Measurements from ENCODE around the gene RNF31. TPM values are rescaled to one million over a fixed set of nuclear protein-coding genes. Genes with fewer than 3 reads are reported as not detected.

RNF31 gene
- total RNA-seq, 1 donor from 2014 or later = 25.8 TPM

DNA sequence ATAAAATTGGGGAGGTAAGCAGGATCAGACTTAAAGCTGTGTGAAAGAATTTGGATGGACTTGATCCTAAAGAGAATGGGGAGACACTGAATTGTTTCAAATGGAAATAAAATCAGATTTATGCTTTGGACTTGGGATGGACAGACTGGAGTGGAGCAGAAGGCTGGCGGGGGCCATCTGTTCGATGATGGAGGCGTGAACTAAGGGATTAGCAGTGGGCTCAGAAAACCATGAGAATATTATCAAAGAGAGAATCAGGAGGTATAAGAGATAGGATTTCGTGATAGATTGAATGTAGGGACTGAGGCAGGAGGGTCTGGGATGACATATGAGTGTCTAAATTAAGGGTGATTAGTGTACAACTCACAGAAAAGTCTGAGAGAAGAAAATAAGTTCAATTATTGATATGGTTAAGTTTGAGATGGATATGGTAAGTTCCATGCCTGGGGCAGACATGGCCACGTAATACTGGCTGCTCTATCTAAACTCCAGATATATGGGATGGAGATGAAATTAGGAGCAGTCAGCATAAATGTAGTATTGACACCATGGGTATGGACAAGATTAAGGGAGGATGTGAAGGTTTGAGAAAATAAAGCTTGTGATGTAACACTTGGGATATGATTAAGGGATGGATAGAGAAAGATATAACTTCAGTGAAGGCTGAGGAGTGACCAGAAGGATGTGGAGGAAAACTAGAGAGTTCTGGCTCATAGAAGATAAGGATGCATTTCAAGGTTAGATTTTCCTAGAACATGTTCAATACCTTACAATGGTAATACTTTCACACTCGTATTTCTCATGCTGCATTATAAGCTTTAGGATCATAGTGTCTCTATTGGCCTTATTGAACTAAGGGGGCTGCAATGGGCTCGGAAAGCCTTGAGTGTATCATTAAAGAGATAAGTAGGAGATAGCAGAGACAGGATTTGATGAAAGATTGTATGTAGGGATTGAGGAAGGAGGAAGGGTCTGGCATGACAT, 57.2 kb downstream of the RNF31 start:
- TF ChIP-seq, protein P1, sequence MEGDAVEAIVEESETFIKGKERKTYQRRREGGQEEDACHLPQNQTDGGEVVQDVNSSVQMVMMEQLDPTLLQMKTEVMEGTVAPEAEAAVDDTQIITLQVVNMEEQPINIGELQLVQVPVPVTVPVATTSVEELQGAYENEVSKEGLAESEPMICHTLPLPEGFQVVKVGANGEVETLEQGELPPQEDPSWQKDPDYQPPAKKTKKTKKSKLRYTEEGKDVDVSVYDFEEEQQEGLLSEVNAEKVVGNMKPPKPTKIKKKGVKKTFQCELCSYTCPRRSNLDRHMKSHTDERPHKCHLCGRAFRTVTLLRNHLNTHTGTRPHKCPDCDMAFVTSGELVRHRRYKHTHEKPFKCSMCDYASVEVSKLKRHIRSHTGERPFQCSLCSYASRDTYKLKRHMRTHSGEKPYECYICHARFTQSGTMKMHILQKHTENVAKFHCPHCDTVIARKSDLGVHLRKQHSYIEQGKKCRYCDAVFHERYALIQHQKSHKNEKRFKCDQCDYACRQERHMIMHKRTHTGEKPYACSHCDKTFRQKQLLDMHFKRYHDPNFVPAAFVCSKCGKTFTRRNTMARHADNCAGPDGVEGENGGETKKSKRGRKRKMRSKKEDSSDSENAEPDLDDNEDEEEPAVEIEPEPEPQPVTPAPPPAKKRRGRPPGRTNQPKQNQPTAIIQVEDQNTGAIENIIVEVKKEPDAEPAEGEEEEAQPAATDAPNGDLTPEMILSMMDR (IDR thresholded peaks at IDR 0.05; ENCODE audit: insufficient read depth, low read length, severe bottlenecking) = no peak
- no peak overlapping the region for H3K4me3 ChIP-seq (ENCODE audit: low read depth, low read length)
- H3K27me3 ChIP-seq (ENCODE audit: control insufficient read depth, insufficient read depth, low read length) = no peaks in the 10 kb centered on the region
- peaks cover 6% of the 10 kb centered on the region for H3K36me3 ChIP-seq (ENCODE audit: control insufficient read depth, insufficient read depth, low read length)
- DNase-seq (ENCODE audit: low read depth) (no peak), FAIRE-seq (no peak)

DNA sequence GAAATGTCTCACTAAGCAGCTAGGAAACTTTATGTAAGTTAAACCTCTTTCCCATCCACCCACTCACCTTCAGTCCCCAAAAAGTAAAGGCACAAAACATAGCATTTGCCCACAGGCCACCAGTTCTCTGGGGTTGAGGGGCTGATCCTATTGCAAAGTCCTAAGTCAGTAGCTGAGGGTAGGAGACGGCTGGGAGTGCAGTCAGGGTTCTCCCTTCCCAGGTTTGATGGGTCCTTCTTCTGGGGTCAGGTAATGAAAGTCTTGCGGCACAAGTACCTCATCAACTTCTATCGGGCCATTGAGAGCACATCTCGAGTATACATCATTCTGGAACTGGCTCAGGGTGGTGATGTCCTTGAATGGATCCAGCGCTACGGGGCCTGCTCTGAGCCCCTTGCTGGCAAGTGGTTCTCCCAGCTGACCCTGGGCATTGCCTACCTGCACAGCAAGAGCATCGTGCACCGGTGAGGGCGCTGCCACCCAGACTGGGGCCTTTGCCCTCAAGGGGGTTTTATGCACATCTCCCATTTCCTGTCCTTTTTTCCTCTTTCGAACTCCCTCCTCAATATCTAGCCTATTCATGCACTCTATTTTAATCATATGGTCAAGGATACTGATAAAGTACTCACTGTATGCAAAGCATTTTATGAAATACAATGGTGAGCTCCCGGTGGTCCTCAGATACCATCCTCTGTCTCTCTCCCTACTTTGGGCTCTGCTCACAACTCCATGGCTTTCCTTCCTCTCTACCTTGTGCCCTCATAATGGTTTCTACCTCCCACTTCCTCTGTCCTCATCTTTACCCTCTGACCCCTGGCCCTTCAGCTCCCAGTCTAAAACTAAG, 59.2 kb downstream of the RNF31 start:
- no peak overlapping the region for H3K4me3 ChIP-seq (ENCODE audit: low read depth, low read length)
- DNase-seq (ENCODE audit: low read depth) = no peak
- TF ChIP-seq, protein P1 (IDR thresholded peaks at IDR 0.05; ENCODE audit: insufficient read depth, low read length, severe bottlenecking) = no peak
- FAIRE-seq = no peak
- peaks cover 19% of the 10 kb centered on the region for H3K36me3 ChIP-seq (ENCODE audit: control insufficient read depth, insufficient read depth, low read length)
- no peaks in the 10 kb centered on the region for H3K27me3 ChIP-seq (ENCODE audit: control insufficient read depth, insufficient read depth, low read length)

DNA sequence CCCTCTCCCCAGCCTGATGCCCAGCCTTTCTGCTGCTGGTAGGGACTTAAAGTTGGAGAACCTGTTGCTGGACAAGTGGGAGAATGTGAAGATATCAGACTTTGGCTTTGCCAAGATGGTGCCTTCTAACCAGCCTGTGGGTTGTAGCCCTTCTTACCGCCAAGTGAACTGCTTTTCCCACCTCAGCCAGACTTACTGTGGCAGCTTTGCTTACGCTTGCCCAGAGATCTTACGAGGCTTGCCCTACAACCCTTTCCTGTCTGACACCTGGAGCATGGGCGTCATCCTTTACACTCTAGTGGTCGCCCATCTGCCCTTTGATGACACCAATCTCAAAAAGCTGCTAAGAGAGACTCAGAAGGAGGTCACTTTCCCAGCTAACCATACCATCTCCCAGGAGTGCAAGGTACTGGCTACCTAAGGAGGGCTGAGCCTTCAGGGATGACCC, 59.8 kb downstream of the RNF31 start:
- no peak for DNase-seq (ENCODE audit: low read depth)
- TF ChIP-seq, protein P1 (IDR thresholded peaks at IDR 0.05; ENCODE audit: insufficient read depth, low read length, severe bottlenecking) = no peak
- FAIRE-seq = no peak
- no peak overlapping the region for H3K4me3 ChIP-seq (ENCODE audit: low read depth, low read length)
- peaks cover 17% of the 10 kb centered on the region for H3K36me3 ChIP-seq (ENCODE audit: control insufficient read depth, insufficient read depth, low read length)
- H3K27me3 ChIP-seq (ENCODE audit: control insufficient read depth, insufficient read depth, low read length) = no peaks in the 10 kb centered on the region

DNA sequence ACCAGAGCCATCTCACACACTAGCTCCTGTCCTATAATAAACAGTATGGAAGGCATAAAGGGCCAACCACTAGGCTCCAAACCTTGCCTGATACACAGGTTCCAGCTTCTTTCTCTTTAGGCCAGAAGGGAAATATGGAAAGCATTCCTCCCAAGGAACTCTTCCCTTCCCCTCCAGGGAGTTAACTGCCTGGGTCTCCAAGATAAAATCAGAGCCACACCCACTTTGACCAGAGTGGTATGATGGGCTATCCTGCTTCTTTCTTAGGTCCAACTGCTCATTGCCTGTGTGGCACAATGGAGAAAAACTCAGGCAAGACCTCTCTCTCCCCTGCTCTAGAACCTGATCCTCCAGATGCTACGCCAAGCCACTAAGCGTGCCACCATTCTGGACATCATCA, 60.3 kb downstream of the RNF31 start:
- H3K4me3 ChIP-seq (ENCODE audit: low read depth, low read length) = no peak overlapping the region
- DNase-seq (ENCODE audit: low read depth) (no peak), FAIRE-seq (no peak)
- TF ChIP-seq, protein P1 (IDR thresholded peaks at IDR 0.05; ENCODE audit: insufficient read depth, low read length, severe bottlenecking) = no peak
- peaks cover 17% of the 10 kb centered on the region for H3K36me3 ChIP-seq (ENCODE audit: control insufficient read depth, insufficient read depth, low read length)
- H3K27me3 ChIP-seq (ENCODE audit: control insufficient read depth, insufficient read depth, low read length) = no peaks in the 10 kb centered on the region

Other genes starting within 250 kb of the RNF31 start
- 24.7 and 64.1 TPM in 2 replicates for gene DHRS4, start 193.7 kb upstream of the RNF31 start, total RNA-seq
- gene DHRS4L2, start 158.6 kb upstream of the RNF31 start, total RNA-seq = 5.5 and 30.5 TPM in 2 replicates
- gene CARMIL3, start 95.5 kb upstream of the RNF31 start, total RNA-seq = 0.13 TPM in 1 of 2 replicates, not detected in the other
- gene CPNE6, start 75.9 kb upstream of the RNF31 start, total RNA-seq = not detected in 2 replicates
- gene PCK2, start 53.2 kb upstream of the RNF31 start, total RNA-seq = 84.8 and 223 TPM in 2 replicates
- gene DCAF11, start 32.7 kb upstream of the RNF31 start, total RNA-seq = 70.5 and 83.5 TPM in 2 replicates
- gene NRL, start 32.5 kb upstream of the RNF31 start, total RNA-seq = 0.64 and 0.79 TPM in 2 replicates
- 0.51 TPM in 1 of 2 replicates, not detected in the other for gene FITM1, start 16.8 kb upstream of the RNF31 start, total RNA-seq
- 65.0 and 71.8 TPM in 2 replicates for gene PSME1, start 11.3 kb upstream of the RNF31 start, total RNA-seq
- 12.6 and 17.8 TPM in 2 replicates for gene EMC9, start 5.9 kb upstream of the RNF31 start, total RNA-seq
- gene PSME2, start 888 bp upstream of the RNF31 start, total RNA-seq = 26.9 and 37.5 TPM in 2 replicates
- gene IRF9, start 13.8 kb downstream of the RNF31 start, total RNA-seq = 19.2 and 28.7 TPM in 2 replicates
- 0.26 and 1.1 TPM in 2 replicates for gene REC8, start 24.6 kb downstream of the RNF31 start, total RNA-seq
- gene IPO4, start 41.3 kb downstream of the RNF31 start, total RNA-seq = 27.0 and 41.9 TPM in 2 replicates
- gene TM9SF1, start 47.9 kb downstream of the RNF31 start, total RNA-seq = 42.8 and 67.9 TPM in 2 replicates
- 0.26 TPM in 1 of 2 replicates, not detected in the other for gene TSSK4, start 58.2 kb downstream of the RNF31 start, total RNA-seq
- 48.8 and 69.8 TPM in 2 replicates for gene CHMP4A, start 66.0 kb downstream of the RNF31 start, total RNA-seq
- 13.4 and 21.1 TPM in 2 replicates for gene MDP1, start 68.6 kb downstream of the RNF31 start, total RNA-seq
- gene NEDD8, start 84.9 kb downstream of the RNF31 start, total RNA-seq = 131 and 330 TPM in 2 replicates
- gene GMPR2, start 85.4 kb downstream of the RNF31 start, total RNA-seq = 80.6 and 98.7 TPM in 2 replicates
- 48.7 and 91.9 TPM in 2 replicates for gene TINF2, start 95.1 kb downstream of the RNF31 start, total RNA-seq
- 88.7 and 382 TPM in 2 replicates for gene TGM1, start 115.7 kb downstream of the RNF31 start, total RNA-seq
- 32.6 and 58.9 TPM in 2 replicates for gene RABGGTA, start 124.1 kb downstream of the RNF31 start, total RNA-seq
- gene DHRS1, start 152.3 kb downstream of the RNF31 start, total RNA-seq = 16.6 and 39.6 TPM in 2 replicates
- 23.2 and 26.1 TPM in 2 replicates for gene NOP9, start 152.4 kb downstream of the RNF31 start, total RNA-seq
- 1.2 and 3.9 TPM in 2 replicates for gene CIDEB, start 160.5 kb downstream of the RNF31 start, total RNA-seq
- gene LTB4R2, start 162.6 kb downstream of the RNF31 start, total RNA-seq = 10.5 and 17.4 TPM in 2 replicates
- gene LTB4R, start 164.0 kb downstream of the RNF31 start, total RNA-seq = 3.7 and 9.6 TPM in 2 replicates
- 0.53 and 0.77 TPM in 2 replicates for gene ADCY4, start 187.6 kb downstream of the RNF31 start, total RNA-seq
- 2.4 and 4.7 TPM in 2 replicates for gene RIPK3, start 192.5 kb downstream of the RNF31 start, total RNA-seq
- gene NFATC4, start 220.7 kb downstream of the RNF31 start, total RNA-seq = 4.7 and 7.3 TPM in 2 replicates

Measured in bronchial epithelial cell (primary cell).